ENCODE measurements around the gene ADISSP. TPM values are rescaled to one million over a fixed set of nuclear protein-coding genes. Genes with fewer than 3 reads are reported as not detected.

ADISSP gene
- total and polyA plus RNA-seq, 2 of the 13 experiments (the other 11 are each of a cell fraction or from before 2014, with no cell fraction given): 38.3 to 90.6 TPM

- TF ChIP-seq LRRFIP1 (CRISPR knock-in tag; conservative IDR thresholded peaks at IDR 0.05): no peak
- TF ChIP-seq ZGPAT (CRISPR knock-in tag; IDR thresholded peaks at IDR 0.05): 0 out of 2 replicates have a peak, but pooled peaks have one; percentile 5
- TF ChIP-seq, protein P1, sequence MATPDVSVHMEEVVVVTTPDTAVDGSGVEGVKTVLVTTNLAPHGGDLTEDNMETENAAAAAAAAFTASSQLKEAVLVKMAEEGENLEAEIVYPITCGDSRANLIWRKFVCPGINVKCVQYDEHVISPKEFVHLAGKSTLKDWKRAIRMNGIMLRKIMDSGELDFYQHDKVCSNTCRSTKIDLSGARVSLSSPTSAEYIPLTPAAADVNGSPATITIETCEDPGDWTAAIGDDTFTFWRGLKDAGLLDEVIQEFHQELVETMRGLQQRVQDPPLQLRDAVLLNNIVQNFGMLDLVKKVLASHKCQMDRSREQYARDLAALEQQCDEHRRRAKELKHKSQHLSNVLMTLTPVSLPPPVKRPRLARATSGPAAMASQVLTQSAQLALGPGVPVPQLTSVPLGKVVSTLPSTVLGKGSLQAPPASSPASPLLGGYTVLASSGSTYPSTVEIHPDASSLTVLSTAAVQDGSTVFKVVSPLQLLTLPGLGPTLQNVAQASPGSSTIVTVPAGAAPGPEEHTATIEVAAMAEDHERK (CRISPR knock-in tag; IDR thresholded peaks at IDR 0.05; ENCODE audit: low read depth): no peak
- TF ChIP-seq, protein P2, sequence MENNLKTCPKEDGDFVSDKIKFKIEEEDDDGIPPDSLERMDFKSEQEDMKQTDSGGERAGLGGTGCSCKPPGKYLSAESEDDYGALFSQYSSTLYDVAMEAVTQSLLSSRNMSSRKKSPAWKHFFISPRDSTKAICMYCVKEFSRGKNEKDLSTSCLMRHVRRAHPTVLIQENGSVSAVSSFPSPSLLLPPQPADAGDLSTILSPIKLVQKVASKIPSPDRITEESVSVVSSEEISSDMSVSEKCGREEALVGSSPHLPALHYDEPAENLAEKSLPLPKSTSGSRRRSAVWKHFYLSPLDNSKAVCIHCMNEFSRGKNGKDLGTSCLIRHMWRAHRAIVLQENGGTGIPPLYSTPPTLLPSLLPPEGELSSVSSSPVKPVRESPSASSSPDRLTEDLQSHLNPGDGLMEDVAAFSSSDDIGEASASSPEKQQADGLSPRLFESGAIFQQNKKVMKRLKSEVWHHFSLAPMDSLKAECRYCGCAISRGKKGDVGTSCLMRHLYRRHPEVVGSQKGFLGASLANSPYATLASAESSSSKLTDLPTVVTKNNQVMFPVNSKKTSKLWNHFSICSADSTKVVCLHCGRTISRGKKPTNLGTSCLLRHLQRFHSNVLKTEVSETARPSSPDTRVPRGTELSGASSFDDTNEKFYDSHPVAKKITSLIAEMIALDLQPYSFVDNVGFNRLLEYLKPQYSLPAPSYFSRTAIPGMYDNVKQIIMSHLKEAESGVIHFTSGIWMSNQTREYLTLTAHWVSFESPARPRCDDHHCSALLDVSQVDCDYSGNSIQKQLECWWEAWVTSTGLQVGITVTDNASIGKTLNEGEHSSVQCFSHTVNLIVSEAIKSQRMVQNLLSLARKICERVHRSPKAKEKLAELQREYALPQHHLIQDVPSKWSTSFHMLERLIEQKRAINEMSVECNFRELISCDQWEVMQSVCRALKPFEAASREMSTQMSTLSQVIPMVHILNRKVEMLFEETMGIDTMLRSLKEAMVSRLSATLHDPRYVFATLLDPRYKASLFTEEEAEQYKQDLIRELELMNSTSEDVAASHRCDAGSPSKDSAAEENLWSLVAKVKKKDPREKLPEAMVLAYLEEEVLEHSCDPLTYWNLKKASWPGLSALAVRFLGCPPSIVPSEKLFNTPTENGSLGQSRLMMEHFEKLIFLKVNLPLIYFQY (CRISPR knock-in tag; IDR thresholded peaks at IDR 0.05; ENCODE audit: borderline replicate concordance): no peak
- TF ChIP-seq SP2 (CRISPR knock-in tag; IDR thresholded peaks at IDR 0.05): no peak
- TF ChIP-seq ONECUT2 (CRISPR knock-in tag; IDR thresholded peaks at IDR 0.05): no peak
- TF ChIP-seq ZNF740 (CRISPR knock-in tag; IDR thresholded peaks at IDR 0.05): no peak
- TF ChIP-seq, protein P3, sequence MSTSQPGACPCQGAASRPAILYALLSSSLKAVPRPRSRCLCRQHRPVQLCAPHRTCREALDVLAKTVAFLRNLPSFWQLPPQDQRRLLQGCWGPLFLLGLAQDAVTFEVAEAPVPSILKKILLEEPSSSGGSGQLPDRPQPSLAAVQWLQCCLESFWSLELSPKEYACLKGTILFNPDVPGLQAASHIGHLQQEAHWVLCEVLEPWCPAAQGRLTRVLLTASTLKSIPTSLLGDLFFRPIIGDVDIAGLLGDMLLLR (CRISPR knock-in tag; IDR thresholded peaks at IDR 0.05): 0 out of 2 replicates have a peak, but pooled peaks have one; percentile 70
- peak; percentile 36 for TF ChIP-seq GATAD2A (CRISPR knock-in tag; IDR thresholded peaks at IDR 0.05)
- TF ChIP-seq ZNF883 (CRISPR knock-in tag; IDR thresholded peaks at IDR 0.05; ENCODE audit: not compliant biosample characterization): peak; percentile 48
- TF ChIP-seq THRA (CRISPR knock-in tag; IDR thresholded peaks at IDR 0.05; ENCODE audit: borderline replicate concordance): peak; percentile 25; the same call in 1 of the 2 replicates
- 0 out of 2 replicates have a peak, but pooled peaks have one; percentile 35 for TF ChIP-seq PCBP1 (IDR thresholded peaks at IDR 0.05; ENCODE audit: borderline replicate concordance, low read depth, low read length)
- TF ChIP-seq ZNF788 (CRISPR knock-in tag; IDR thresholded peaks at IDR 0.05; ENCODE audit: borderline replicate concordance): no peak
- no peak for TF ChIP-seq GPN1 (CRISPR knock-in tag; IDR thresholded peaks at IDR 0.05; ENCODE audit: borderline replicate concordance)
- TF ChIP-seq ZNF781 (CRISPR knock-in tag; IDR thresholded peaks at IDR 0.05; ENCODE audit: borderline replicate concordance, not compliant biosample characterization): peak; percentile 96
These were observed 983 bp upstream of the ADISSP start (continued) for GRCh38 chr20:3768342-3769130.

All from HepG2 (cell line).